Stimulated activated naive CD4-positive, alpha-beta T cell treated with Interleukin-2 at 50 U/mL for 16 hours (primary cell): ENCODE data around the gene USP5.
A peak's percentile ranks its signal among the peaks of the same experiment; 100 is the strongest.

ENCODE experiments used
- DNase-seq: peaks from one replicate; lab custom pipeline; 2025; lab: John Stamatoyannopoulos, UW

The USP5 gene

DNA sequence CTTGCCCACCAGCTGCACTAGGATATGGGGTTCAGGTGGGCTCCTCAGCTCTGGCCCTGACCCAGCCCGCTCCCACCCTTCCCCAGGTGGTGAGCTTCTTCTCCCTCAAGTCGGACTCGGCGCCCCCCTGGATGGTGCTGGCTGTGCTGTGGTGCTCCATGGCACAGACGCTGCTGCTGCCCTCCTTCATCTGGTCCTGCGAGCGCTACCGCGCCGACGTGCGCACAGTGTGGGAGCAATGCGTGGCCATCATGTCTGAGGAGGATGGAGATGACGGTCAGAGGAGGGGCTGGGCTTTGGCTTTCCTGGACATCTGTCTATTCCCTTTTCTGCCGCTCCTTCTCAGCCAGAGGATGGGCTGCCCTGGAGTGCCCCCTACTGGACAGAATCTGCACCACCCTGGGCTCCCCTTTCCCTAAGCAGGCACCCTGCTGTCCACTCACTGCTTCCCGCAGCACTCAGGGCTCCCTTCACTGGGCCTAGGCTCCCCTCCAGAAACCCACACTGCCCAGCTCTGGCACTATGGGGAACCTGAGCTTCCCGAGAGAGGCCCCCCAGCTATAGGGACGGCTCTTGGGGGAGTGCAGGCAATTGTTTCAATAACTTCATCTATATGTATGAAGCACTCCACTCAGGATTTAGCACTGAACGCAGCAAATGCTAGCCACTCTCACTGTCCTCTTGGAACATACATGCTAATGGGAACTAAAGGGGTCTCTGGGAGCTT is 26.4 kb upstream of the USP5 start:
- peak; percentile 71 for DNase-seq

DNA sequence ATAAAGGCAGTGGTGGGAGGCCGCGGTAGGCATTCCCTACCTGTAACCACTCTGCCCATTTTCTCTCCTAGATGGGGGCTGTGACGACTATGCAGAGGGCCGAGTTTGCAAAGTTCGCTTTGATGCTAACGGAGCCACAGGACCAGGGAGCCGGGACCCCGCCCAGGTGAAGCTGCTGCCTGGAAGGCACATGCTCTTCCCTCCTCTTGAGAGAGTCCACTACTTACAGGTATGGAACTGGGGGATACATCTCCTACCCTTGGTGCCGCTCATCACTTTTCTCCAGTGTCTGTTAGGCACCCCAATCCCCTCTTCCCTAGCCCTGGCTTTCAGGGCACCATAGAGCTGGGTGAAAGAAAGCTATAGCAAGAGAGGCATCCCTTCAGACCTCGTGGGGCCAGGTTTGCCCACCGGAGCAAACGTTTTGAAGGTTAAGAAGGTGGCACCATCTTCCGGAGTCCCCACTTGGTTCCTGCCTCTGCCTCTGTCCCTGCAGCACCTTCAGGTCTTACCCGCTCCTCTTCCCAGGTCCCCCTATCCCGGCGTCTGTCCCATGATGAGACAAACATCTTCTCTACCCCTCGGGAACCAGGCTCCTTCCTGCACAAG is 25.7 kb upstream of the USP5 start:
- DNase-seq, result no peak

- no peak for DNase-seq
Measured at GRCh38 chr12:6826734-6827436, 25.1 kb upstream of the USP5 start.

DNA sequence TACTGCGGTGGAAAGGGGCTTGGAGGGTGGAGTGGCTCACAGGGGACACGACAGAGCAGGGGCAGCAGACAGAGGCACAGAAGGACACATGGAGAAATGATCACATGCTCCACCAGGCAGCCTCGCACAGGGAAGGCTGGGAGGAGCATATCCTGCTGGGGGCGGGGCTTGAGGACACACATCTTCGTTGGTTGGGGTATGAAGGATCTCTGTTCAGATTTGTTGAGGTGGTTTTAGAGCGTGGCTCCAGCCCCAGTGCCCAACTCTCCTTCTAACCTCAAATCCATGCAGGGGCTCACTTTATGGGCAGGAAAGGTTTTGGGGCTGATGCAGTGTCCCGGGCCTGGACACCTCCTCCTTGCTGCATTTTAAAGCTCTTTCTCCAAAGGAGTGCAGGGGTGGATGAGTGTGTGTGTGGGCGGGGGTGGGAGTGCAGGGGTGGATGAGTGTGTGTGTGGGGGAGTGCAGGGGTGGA is 24.5 kb upstream of the USP5 start:
- DNase-seq, result peak; percentile 38

- DNase-seq, result no peak
Measured at GRCh38 chr12:6827982-6828780, 23.8 kb upstream of the USP5 start, which contains the start of gene P3H3. TSS of gene P3H3 (plus strand) at chr12:6828407. CDS start at chr12:6828441, 34 bp downstream.

DNA sequence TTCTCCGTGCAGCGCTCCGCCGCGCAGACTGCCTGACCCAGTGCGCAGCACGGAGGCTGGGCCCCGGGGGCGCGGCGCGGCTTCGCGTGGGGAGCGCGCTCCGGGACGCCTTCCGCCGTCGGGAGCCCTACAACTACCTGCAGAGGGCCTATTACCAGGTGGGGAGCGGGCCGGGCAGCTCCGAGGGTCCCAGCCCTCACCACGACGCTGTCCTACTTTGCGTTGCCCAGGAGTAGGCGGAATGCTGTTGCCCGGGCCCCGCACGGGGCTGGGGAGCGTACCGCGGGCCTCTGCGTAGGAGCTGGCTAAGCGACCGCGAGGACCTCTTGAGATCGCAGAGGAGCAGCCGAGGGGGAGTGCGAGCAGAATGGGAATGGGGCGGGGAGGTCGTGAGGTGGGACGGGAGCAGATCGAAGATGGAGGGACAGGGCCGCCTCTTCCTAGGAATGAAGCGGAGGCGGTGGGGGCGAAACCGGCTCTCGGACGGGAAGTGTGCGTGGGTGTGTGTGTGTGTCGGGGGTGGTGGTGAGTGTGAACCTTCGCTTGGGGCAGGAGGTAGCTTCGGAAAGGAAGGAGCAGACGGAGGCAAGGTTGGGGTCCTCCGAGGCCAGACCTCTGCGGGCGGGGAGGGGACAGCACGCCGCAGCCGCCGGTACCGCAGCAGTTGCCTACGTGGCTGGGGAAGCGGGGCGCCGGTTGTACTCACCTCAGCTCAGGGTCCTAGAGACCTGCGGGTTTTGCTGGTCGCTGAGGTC is 23.0 kb upstream of the USP5 start:
- peak; percentile 36 for DNase-seq

DNA sequence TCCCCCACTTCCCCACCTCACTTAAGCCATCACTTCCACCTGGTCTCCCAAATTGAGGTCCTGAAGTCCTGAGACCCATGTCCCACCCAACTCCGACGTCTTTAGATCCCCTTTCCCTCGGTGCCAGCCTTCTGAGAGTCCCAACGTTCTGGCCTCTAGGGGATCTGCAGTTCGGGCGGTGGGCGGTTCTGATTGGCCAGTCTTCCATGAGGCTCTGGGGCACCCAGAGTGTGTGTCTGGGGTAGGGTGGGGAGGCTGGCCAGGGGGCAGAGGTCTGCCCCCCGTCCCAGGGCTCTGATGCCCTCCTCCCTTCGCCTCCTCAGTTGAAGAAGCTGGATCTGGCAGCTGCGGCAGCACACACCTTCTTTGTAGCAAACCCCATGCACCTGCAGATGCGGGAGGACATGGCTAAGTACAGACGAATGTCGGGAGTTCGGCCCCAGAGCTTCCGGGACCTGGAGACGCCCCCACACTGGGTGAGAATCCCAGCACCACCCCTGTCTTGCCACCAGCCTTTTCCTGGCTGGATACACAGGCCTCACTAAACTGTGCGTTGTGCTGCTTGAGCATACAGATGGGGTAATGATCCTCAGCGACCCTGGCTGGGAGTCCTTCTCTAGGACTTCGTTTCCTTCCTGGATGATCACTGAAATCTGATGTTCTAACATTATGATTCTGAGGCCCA is 22.3 kb upstream of the USP5 start:
- no peak for DNase-seq

GRCh38 chr12:6830286-6830890 is 21.6 kb upstream of the USP5 start:
- DNase-seq, result no peak

GRCh38 chr12:6830999-6831398 is 21.0 kb upstream of the USP5 start:
- no peak for DNase-seq

DNA sequence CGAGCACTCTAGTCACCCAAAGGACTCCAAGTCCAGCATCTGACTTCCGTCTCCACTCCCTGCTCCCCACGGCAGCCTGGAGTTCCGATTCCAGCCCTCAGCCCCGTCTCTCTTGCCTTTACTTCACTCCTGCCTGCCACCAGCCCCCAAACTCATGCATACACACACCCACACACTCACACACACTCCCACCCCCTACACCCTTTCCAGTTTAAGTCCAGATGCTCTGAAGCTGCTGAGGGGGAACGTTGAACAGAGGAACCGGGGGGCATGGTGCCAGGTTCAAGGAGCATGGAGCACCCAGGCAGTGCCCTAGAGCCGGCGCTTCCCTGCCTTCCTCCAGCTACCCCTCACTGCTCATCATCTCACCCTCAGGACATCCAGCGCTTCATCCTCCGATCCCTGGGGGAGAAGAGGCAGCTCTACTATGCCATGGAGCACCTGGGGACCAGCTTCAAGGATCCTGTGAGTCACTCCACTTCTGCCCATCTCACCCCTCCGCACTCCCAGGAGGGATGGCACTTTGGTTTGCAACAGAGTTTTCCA is 20.4 kb upstream of the USP5 start:
- no peak for DNase-seq

- no peak for DNase-seq
Measured at GRCh38 chr12:6832125-6832524, 19.8 kb upstream of the USP5 start.

DNA sequence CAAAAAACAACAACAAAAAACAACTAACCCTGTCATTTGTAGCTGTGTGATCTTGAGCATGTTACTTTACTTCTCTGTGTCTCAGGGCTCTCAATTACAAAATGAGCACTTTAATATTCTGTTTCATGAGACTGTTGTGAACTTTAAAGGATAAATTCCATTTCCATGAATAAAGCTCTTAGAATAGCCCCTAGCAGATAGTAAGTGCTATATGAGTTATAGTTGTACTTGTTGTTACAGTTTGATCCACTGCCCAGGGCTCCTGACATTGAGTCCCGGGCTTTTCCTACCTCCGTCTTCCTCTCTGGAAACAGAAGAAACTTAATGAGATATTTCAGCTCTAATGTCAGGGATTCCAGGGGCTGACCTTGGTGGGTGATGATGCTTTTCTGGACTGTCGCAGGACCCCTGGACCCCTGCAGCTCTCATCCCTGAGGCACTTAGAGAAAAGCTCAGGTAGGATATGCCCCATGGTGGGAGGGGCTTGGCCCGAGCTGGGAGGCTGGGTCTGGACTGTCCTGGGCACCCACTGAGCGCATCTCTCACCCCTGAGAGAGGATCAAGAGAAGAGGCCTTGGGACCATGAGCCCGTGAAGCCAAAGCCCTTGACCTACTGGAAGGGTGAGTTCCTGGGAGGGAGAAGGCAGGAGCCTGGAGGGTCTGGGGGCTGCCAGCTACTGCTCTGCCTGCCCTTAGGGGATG is 18.6 kb upstream of the USP5 start:
- no peak for DNase-seq

- DNase-seq, result no peak
Measured at GRCh38 chr12:6834254-6834653, 17.7 kb upstream of the USP5 start.

GRCh38 chr12:6834873-6835272 is 17.1 kb upstream of the USP5 start:
- DNase-seq, result no peak

DNA sequence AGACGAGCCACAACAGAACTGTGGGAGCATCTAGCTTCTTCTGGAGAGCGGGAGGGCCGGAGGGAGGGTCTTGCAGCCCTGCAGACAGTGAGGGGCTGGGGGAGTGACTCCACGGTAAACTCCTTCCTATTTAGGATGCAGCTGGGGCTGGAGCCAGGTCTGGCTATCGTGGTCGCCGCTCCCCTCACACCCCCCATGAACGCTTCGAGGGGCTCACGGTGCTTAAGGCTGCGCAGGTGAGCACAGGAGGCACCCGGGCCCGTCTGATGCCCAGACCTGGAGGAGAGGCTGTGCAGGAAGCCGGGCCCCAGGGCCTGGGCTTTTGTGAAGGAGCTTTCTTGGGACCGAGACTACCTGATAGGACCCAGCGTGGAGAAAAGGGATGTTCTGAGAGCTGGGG is 15.1 kb upstream of the USP5 start:
- DNase-seq, result no peak

DNA sequence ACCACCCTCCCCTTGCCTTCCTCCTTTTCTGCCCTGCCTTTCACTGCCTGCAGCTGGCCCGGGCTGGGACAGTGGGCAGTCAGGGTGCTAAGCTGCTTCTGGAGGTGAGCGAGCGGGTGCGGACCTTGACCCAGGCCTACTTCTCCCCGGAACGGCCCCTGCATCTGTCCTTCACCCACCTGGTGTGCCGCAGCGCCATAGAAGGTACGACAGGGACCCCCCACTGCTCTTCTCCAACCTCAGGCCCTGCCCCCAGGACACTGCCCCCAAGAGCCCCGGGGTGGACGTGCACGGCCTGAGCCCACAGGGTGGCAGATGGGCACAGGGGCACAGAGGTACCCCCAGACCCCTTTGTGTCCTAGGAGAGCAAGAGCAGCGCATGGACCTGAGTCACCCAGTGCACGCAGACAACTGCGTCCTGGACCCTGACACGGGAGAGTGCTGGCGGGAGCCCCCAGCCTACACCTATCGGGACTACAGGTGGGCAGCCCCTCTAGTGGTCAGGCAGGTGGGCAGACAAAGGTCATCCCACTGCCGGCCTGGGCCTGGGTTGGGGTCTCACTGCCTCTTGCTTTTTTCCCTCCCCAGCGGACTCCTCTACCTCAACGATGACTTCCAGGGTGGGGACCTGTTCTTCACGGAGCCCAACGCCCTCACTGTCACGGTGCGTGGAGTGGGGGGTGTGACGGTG is 14.4 kb upstream of the USP5 start:
- DNase-seq, result no peak

- no peak for DNase-seq
Measured at GRCh38 chr12:6838854-6839253, 13.1 kb upstream of the USP5 start.

GRCh38 chr12:6839482-6840201 is 12.3 kb upstream of the USP5 start:
- DNase-seq, result no peak
